ENCODE measurements around the gene TRMU.
"Not testable (repeated sequence)": the region's sequence is repeated elsewhere in the genome, so short reads cannot be mapped to it uniquely, and the experiment has no call there.

Gene TRMU

GRCh38 chr22:46308283-46308988, 27.1 kb upstream of the TRMU start:
- no peak overlapping the region for H3K4me3 ChIP-seq (ENCODE audit: insufficient read length, low read depth)
- peaks cover 59% of the 10 kb centered on the region for H3K36me3 ChIP-seq (ENCODE audit: insufficient read depth, insufficient read length, low read length)
- TF ChIP-seq ZNF274 (IDR thresholded peaks at IDR 0.05; ENCODE audit: low read depth, low read length): no peak
- no peak for TF ChIP-seq SUZ12 (IDR thresholded peaks at IDR 0.05; ENCODE audit: extremely low read depth, insufficient read depth, insufficient read length)
- TF ChIP-seq YY1 (IDR thresholded peaks at IDR 0.05; ENCODE audit: insufficient read depth, insufficient read length): no peak
- H3K9me3 ChIP-seq (ENCODE audit: insufficient read depth, low read length): no peaks in the 10 kb centered on the region
- H3K4me1 ChIP-seq (ENCODE audit: insufficient read depth, insufficient read length): no peaks in the 10 kb centered on the region
- H3K27me3 ChIP-seq (ENCODE audit: insufficient read depth, insufficient read length): no peaks in the 10 kb centered on the region
- H3K9ac ChIP-seq (ENCODE audit: insufficient read length, low read depth): no peak overlapping the region
- DNase-seq (ENCODE audit: low read depth, low spot score): no peak

GRCh38 chr22:46309526-46310085, 25.9 kb upstream of the TRMU start:
- H3K4me3 ChIP-seq (ENCODE audit: insufficient read length, low read depth): no peak overlapping the region
- H3K4me1 ChIP-seq (ENCODE audit: insufficient read depth, insufficient read length): no peaks in the 10 kb centered on the region
- TF ChIP-seq SUZ12 (IDR thresholded peaks at IDR 0.05; ENCODE audit: extremely low read depth, insufficient read depth, insufficient read length) (no peak), YY1 (IDR thresholded peaks at IDR 0.05; ENCODE audit: insufficient read depth, insufficient read length) (no peak), ZNF274 (IDR thresholded peaks at IDR 0.05; ENCODE audit: low read depth, low read length) (no peak)
- DNase-seq (ENCODE audit: low read depth, low spot score): no peak
- H3K9me3 ChIP-seq (ENCODE audit: insufficient read depth, low read length): no peaks in the 10 kb centered on the region
- no peak overlapping the region for H3K9ac ChIP-seq (ENCODE audit: insufficient read length, low read depth)
- peaks cover 61% of the 10 kb centered on the region for H3K36me3 ChIP-seq (ENCODE audit: insufficient read depth, insufficient read length, low read length)
- no peaks in the 10 kb centered on the region for H3K27me3 ChIP-seq (ENCODE audit: insufficient read depth, insufficient read length)

- Histone ChIP-seq H3K4me3 (ENCODE audit: insufficient read length, low read depth) (no peak overlapping the region), H3K27me3 (ENCODE audit: insufficient read depth, insufficient read length) (no peaks in the 10 kb centered on the region), H3K4me1 (ENCODE audit: insufficient read depth, insufficient read length) (no peaks in the 10 kb centered on the region), H3K9me3 (ENCODE audit: insufficient read depth, low read length) (no peaks in the 10 kb centered on the region), H3K36me3 (ENCODE audit: insufficient read depth, insufficient read length, low read length) (peaks cover 68% of the 10 kb centered on the region), H3K9ac (ENCODE audit: insufficient read length, low read depth) (no peak overlapping the region)
- TF ChIP-seq YY1 (IDR thresholded peaks at IDR 0.05; ENCODE audit: insufficient read depth, insufficient read length): no peak
- TF ChIP-seq ZNF274 (IDR thresholded peaks at IDR 0.05; ENCODE audit: low read depth, low read length): no peak
- TF ChIP-seq SUZ12 (IDR thresholded peaks at IDR 0.05; ENCODE audit: extremely low read depth, insufficient read depth, insufficient read length): no peak
- DNase-seq (ENCODE audit: low read depth, low spot score): no peak
Measured at GRCh38 chr22:46312056-46312455, 23.5 kb upstream of the TRMU start.

DNA sequence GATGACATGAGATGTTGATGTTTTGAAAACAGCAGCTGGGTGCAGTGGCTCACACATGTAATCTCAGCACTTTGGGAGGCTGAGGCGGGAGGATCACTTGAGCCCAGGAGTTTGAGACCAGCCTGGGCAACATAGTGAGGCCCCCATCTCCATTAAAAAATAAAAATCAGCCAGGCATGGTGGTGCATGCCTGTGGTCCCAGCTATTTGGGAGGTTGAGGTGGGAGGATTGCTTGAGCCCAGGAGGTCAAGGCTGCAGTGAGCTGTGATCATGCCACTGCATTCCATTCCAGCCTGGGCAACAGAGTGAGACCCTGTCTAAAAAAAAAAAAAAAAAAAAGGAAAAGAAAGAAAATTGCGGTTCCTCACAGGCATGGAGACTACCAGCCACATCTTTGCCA, 22.7 kb upstream of the TRMU start:
- not testable (repeated sequence) for H3K4me3 ChIP-seq (ENCODE audit: insufficient read length, low read depth); H3K9ac ChIP-seq (ENCODE audit: insufficient read length, low read depth); H3K9me3 ChIP-seq (ENCODE audit: insufficient read depth, low read length); H3K4me1 ChIP-seq (ENCODE audit: insufficient read depth, insufficient read length); DNase-seq (ENCODE audit: low read depth, low spot score); H3K27me3 ChIP-seq (ENCODE audit: insufficient read depth, insufficient read length)
- H3K36me3 ChIP-seq (ENCODE audit: insufficient read depth, insufficient read length, low read length): peaks cover 75% of the 10 kb centered on the region

DNA sequence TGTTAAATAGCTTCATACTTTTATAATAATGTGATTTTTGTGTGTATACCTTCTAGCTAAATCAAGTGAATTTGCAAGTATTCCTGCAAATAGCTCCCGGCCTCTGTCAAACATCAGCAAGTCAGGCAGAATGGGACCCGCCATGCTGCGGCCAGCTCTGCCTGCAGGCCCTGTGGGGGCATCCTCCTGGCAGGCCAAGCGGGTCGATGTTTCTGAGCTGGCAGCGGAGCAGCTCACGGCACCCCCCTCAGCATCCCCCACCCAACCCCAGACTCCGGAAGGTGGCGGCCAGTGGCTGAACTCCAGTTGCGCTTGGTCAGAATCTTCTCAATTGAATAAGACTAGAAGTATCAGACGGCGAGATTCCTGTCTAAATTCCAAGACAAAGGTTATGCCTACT, 19.5 kb upstream of the TRMU start:
- no peak for DNase-seq (ENCODE audit: low read depth, low spot score)
- Histone ChIP-seq H3K36me3 (ENCODE audit: insufficient read depth, insufficient read length, low read length) (peaks cover 79% of the 10 kb centered on the region), H3K4me1 (ENCODE audit: insufficient read depth, insufficient read length) (no peaks in the 10 kb centered on the region), H3K4me3 (ENCODE audit: insufficient read length, low read depth) (no peak overlapping the region), H3K9ac (ENCODE audit: insufficient read length, low read depth) (no peak overlapping the region), H3K9me3 (ENCODE audit: insufficient read depth, low read length) (no peaks in the 10 kb centered on the region), H3K27me3 (ENCODE audit: insufficient read depth, insufficient read length) (no peaks in the 10 kb centered on the region)
- no peak for TF ChIP-seq YY1 (IDR thresholded peaks at IDR 0.05; ENCODE audit: insufficient read depth, insufficient read length)

DNA sequence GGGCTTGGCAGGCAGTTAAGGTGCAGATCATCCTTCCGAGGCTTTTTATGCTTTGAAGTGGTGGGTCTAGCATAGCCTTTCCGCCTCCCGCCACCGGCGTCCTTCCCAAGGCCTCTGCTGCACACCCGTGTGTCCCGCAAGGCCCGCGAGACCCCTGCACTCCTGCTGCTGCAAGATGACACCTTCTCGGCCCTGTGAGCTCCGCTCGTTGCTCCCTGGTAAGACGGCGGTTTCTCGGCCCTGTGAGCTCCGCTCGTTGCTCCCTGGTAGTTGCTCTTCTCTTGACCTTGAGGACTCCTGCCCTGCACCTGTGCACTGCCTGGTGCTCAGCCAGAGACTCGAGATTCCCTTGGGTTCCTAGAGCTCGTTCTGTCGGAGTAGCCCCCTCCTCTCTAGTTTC, 17.9 kb upstream of the TRMU start:
- peaks cover 79% of the 10 kb centered on the region for H3K36me3 ChIP-seq (ENCODE audit: insufficient read depth, insufficient read length, low read length)

GRCh38 chr22:46318576-46318975, 16.9 kb upstream of the TRMU start:
- TF ChIP-seq ZNF274 (IDR thresholded peaks at IDR 0.05; ENCODE audit: low read depth, low read length) (no peak), SUZ12 (IDR thresholded peaks at IDR 0.05; ENCODE audit: extremely low read depth, insufficient read depth, insufficient read length) (no peak), YY1 (IDR thresholded peaks at IDR 0.05; ENCODE audit: insufficient read depth, insufficient read length) (no peak)
- H3K36me3 ChIP-seq (ENCODE audit: insufficient read depth, insufficient read length, low read length): peaks cover 85% of the 10 kb centered on the region

More for the DNA sequence above, 17.9 kb upstream of the TRMU start:
- Histone ChIP-seq H3K9me3 (ENCODE audit: insufficient read depth, low read length) (no peaks in the 10 kb centered on the region), H3K4me3 (ENCODE audit: insufficient read length, low read depth) (no peak overlapping the region), H3K27me3 (ENCODE audit: insufficient read depth, insufficient read length) (no peaks in the 10 kb centered on the region), H3K9ac (ENCODE audit: insufficient read length, low read depth) (no peak overlapping the region), H3K4me1 (ENCODE audit: insufficient read depth, insufficient read length) (no peaks in the 10 kb centered on the region)
- no peak for DNase-seq (ENCODE audit: low read depth, low spot score)
- no peak for TF ChIP-seq SUZ12 (IDR thresholded peaks at IDR 0.05; ENCODE audit: extremely low read depth, insufficient read depth, insufficient read length)
- no peak for TF ChIP-seq YY1 (IDR thresholded peaks at IDR 0.05; ENCODE audit: insufficient read depth, insufficient read length)
- no peak for TF ChIP-seq ZNF274 (IDR thresholded peaks at IDR 0.05; ENCODE audit: low read depth, low read length)

More at GRCh38 chr22:46318576-46318975, 16.9 kb upstream of the TRMU start:
- H3K9me3 ChIP-seq (ENCODE audit: insufficient read depth, low read length): no peaks in the 10 kb centered on the region
- H3K27me3 ChIP-seq (ENCODE audit: insufficient read depth, insufficient read length): no peaks in the 10 kb centered on the region
- H3K4me3 ChIP-seq (ENCODE audit: insufficient read length, low read depth): no peak overlapping the region
- no peak overlapping the region for H3K9ac ChIP-seq (ENCODE audit: insufficient read length, low read depth)
- no peak for DNase-seq (ENCODE audit: low read depth, low spot score)
- H3K4me1 ChIP-seq (ENCODE audit: insufficient read depth, insufficient read length): no peaks in the 10 kb centered on the region
